Spinal cord (tissue), 10 donors: ENCODE data around the gene CTIF. TPM values are rescaled to one million over a fixed set of nuclear protein-coding genes. Genes with fewer than 3 reads are reported as not detected.
A peak's percentile ranks its signal among the peaks of the same experiment; 100 is the strongest.

Experiments used
- DNase-seq, 6 donors: peaks; one replicate each; pipeline versions ENCODE4 v3.0.0 to v3.0.0-alpha.2; 2013 to 2015; ENCODE audit warnings: low spot score in 6 of 6, low read depth in 4 of 6
- H3K27ac ChIP-seq: one replicate; pipeline ENCODE4 v1.5.1; 2013; ENCODE audit warnings: low read depth, low read length, control low read depth
- H3K27me3 ChIP-seq: one replicate; pipeline ENCODE4 v1.6.1; 2013; ENCODE audit warnings: low read length; ENCODE audit not compliant: control insufficient read depth, insufficient read depth
- H3K36me3 ChIP-seq: one replicate; pipeline ENCODE4 v1.6.1; 2013; ENCODE audit warnings: low read length; ENCODE audit not compliant: control insufficient read depth, insufficient read depth
- H3K4me1 ChIP-seq: one replicate; pipeline ENCODE4 v1.6.1; 2013; ENCODE audit warnings: low read length; ENCODE audit not compliant: control insufficient read depth, insufficient read depth
- H3K4me3 ChIP-seq: one replicate; pipeline ENCODE4 v1.5.1; 2013; ENCODE audit warnings: low read depth, low read length, control low read depth
- H3K9me3 ChIP-seq: one replicate; pipeline ENCODE4 v1.6.1; 2013; ENCODE audit warnings: low read length; ENCODE audit not compliant: control insufficient read depth, insufficient read depth
- WGBS: methylation state at CpG from one replicate; pipeline ENCODE4 v1.1.5; 2013; ENCODE audit warnings: missing lambda C conversion rate; ENCODE audit not compliant: insufficient coverage; 5-methylcytosine and 5-hydroxymethylcytosine counted together
- polyA plus RNA-seq, 2 donors: library from polyadenylated mRNA; unstranded; fragments of 120-200 nt; gene quantifications; one replicate each; pipeline ENCODE4 v1.2.1, GENCODE V29; 2013; ENCODE audit not compliant: insufficient read length in 2 of 2
- total RNA-seq, 2 donors: library from RNA; depleted of rRNA in 1 of 2; stranded (reverse); fragments of 120-200 nt in 1 of 2; fragments of >200 nt in 1 of 2; gene quantifications; one replicate each; pipeline versions ENCODE4 v1.2.3 to v1.2.4, GENCODE V29; 2013 to 2014
- donor health status: healthy.

The CTIF gene
- total and polyA plus RNA-seq, 4 donors: 32.5 to 106 (median 72.6) TPM

DNA sequence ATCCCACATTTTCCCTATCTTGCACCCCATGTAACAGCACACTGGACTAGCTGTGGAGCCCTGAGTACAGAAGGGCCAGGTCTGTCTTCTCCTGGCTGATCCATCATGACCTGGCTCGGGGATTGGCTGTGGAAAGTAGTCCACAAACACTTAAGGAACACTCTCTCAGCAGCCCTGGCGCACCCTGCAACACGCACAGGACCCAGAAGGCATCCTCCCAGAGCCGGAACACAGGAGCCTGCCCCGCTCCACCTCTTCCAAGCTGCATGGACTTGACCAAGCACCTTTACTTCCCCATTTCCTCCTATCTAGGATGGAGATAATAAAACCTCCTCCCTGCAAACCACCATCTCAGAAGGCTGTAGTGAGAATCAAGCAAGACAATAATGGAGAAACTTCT lies 151.7 kb downstream of the CTIF start:
- H3K9me3 ChIP-seq: no peaks in the 10 kb centered on the region
- no peaks in the 10 kb centered on the region for H3K27me3 ChIP-seq
- no peak overlapping the region for H3K4me3 ChIP-seq
- peaks cover 33% of the 10 kb centered on the region for H3K4me1 ChIP-seq
- DNase-seq: no peak
- H3K27ac ChIP-seq: no peak overlapping the region
- H3K36me3 ChIP-seq: peaks cover 22% of the 10 kb centered on the region
- WGBS: 90% methylated on average over 5 of the region's 5 CpGs

DNA sequence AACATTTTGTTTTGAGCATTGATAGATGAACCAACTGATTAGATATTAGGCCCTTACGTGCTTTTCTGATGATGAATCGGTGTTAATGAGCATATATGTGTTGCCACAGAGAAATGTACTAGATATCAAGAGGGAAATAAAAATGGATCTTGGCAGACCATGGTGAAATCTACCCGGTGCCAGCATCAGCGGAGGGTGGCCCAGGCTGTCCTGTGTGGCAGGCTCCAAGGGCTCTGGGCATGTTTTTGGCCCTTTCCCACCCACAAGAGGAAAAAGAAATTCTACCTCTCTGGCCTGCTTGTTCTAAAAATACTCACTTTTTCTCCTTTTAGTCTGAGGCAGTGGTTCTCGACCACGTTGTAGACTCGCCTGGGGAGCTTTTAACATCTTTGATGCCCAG lies 154.2 kb downstream of the CTIF start:
- DNase-seq: no peak

DNA sequence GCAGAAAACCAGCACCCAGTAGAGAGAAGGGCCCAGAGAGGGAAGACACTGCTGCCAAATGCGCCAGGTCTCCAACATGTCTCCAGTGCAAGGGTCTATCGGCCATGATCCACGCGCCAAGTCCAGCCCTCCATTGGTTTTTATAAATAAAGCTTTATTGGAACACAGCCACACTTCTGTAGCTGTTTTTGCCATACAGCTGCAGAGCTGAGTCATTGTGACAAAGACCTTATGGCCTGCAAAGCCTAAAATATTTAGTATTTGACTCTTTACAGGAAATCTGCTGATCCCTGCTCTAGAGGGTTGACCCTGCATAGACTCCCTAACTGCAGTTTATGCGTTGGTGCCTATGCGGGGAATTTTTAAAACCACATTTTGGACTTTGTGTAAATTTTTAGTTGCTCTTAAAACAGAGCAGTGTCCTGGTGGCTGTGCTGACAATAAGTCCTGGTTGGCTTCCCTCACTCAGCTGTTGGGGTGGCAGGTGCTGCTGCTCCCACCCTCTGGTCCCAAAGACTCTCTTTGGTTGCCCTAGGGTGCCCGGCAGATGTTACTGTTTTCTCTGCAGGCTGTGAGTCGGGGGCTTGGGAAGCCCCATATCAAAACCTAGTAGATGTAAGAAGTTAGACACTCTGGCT lies 154.9 kb downstream of the CTIF start:
- no peaks in the 10 kb centered on the region for H3K9me3 ChIP-seq
- H3K27ac ChIP-seq: no peak overlapping the region
- no peaks in the 10 kb centered on the region for H3K27me3 ChIP-seq
- peaks cover 20% of the 10 kb centered on the region for H3K36me3 ChIP-seq
- DNase-seq: no peak
- 95% methylated on average over 4 of the region's 8 CpGs for WGBS
- no peak overlapping the region for H3K4me3 ChIP-seq
- H3K4me1 ChIP-seq: peaks cover 20% of the 10 kb centered on the region

More for the DNA sequence above, 154.2 kb downstream of the CTIF start:
- Histone ChIP-seq H3K9me3 (no peaks in the 10 kb centered on the region), H3K27me3 (no peaks in the 10 kb centered on the region), H3K4me3 (no peak overlapping the region), H3K4me1 (peaks cover 24% of the 10 kb centered on the region), H3K36me3 (peaks cover 21% of the 10 kb centered on the region), H3K27ac (no peak overlapping the region)
- whole genome bisulfite sequencing: 98% methylated on average over 6 of the region's 7 CpGs

DNA sequence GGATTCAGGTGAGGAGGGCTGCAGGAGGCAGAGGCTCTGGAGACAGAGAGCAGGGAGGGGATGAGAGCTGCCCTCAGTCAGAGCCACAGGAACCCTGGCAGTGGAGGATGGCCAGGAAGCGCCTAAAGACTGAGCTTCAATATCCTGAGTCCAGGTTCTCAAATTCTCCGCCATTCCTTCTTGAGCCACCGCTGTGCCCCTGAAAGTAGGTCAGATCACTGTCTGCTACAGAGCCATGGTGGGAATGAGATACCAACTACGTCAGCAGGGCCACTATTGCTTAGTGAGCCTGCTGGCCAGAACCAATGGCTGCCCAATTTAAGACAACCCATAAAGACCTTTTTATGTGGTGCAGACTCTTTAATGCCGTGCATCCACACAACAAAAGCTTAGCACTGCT lies 155.5 kb downstream of the CTIF start:
- Histone ChIP-seq H3K9me3 (no peaks in the 10 kb centered on the region), H3K27ac (no peak overlapping the region), H3K36me3 (peaks cover 21% of the 10 kb centered on the region), H3K4me1 (peaks cover 15% of the 10 kb centered on the region), H3K4me3 (no peak overlapping the region), H3K27me3 (no peaks in the 10 kb centered on the region)
- DNase-seq: peak in 1 of 6 donors; percentile 44
- WGBS: 80% methylated on average over 4 of the region's 5 CpGs

DNA sequence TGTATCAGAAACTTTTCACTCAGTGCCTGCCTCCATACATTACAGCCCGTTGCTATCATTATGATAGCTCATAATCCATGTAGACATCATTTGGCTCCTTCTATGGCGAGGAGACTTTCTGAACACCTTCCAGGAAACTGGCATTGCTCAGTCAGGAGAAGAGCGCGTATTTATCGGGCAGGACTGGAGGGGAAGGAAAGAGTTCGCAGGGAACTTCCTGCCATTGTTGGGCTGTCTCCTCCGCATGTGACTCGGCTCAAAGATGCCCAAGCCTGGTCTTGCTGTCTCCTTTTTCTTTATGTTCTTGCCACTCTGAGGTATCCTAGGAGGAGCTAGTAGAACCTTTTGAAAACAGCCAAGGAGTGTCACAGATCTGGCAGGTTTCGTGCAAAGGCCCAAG lies 156.8 kb downstream of the CTIF start:
- Histone ChIP-seq H3K27ac (no peak overlapping the region), H3K4me1 (peaks cover 15% of the 10 kb centered on the region), H3K4me3 (no peak overlapping the region), H3K36me3 (peaks cover 13% of the 10 kb centered on the region), H3K27me3 (no peaks in the 10 kb centered on the region), H3K9me3 (no peaks in the 10 kb centered on the region)
- no peak for DNase-seq
- 91% methylated on average over 8 of the region's 9 CpGs for WGBS

DNA sequence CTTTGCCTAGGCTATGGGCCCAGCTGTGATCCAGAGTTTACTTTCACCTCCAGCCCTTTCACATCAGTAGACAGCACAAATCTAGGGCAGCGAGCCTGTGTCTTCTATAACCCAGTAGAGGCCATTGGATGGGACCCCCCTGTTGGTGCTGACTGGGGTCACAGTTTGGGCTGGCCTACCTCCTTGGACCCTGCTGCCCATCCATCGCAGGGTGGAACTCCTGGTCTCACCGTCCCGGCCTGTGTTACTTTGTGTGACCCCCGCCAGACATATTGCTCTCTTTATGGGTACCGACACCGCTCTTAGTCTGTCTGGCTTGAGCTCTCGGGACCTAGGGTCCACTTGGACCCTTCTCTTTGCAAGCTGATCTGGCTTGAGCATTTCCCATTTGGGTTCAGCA lies 157.4 kb downstream of the CTIF start:
- 98% methylated on average over 8 of the region's 8 CpGs for WGBS
- H3K27ac ChIP-seq: no peak overlapping the region

DNA sequence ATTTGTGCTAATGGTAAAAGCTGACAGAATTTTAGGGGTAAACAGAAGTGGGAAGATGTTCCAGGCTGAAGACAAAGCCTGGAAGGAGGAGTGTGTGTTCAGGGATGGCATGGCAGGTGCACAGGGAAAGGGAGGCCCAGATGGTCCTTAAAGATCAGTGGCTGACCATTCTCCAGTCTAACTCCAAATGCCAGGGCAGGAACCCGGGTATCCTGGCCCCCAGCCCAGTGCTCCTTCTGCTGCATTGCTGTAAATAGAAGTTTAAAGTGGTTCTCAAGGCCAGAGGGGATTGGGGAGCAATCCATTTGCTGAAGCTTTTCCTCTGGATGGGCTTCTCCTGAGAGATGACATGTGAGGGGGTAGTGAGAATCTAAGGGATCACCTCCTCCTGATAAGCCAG lies 158.6 kb downstream of the CTIF start:
- no peaks in the 10 kb centered on the region for H3K27me3 ChIP-seq
- no CpG with 5 or more reads among the region's 1 CpG for WGBS
- H3K27ac ChIP-seq: no peak overlapping the region
- no peak overlapping the region for H3K4me3 ChIP-seq
- H3K36me3 ChIP-seq: peaks cover 12% of the 10 kb centered on the region
- DNase-seq: no peak
- no peaks in the 10 kb centered on the region for H3K9me3 ChIP-seq
- peaks cover 15% of the 10 kb centered on the region for H3K4me1 ChIP-seq

More for the DNA sequence above, 157.4 kb downstream of the CTIF start:
- H3K4me3 ChIP-seq: no peak overlapping the region
- H3K36me3 ChIP-seq: peaks cover 9% of the 10 kb centered on the region
- peaks cover 15% of the 10 kb centered on the region for H3K4me1 ChIP-seq
- no peak for DNase-seq
- H3K9me3 ChIP-seq: no peaks in the 10 kb centered on the region
- H3K27me3 ChIP-seq: no peaks in the 10 kb centered on the region

DNA sequence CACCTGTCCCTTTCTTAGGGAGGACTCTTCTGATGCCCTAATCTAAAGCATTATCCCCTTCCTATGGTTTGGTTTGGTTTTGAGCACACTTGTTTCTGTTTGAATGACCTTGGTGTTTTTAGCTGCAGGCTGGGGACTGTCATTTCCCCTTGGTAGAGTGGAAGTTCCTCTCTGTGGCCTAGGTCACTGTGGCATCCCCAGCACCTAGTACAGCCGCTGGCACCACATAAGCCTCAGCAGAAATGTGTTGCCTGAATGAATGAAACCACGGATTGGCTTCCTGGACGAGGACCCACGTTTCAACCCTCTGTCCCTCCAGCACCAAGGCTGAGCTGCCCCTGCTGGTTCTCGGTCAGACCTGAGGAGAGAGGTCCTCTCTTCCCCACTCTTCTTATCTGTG lies 159.9 kb downstream of the CTIF start:
- H3K36me3 ChIP-seq: peaks cover 12% of the 10 kb centered on the region
- no peaks in the 10 kb centered on the region for H3K27me3 ChIP-seq
- no peaks in the 10 kb centered on the region for H3K9me3 ChIP-seq
- H3K4me3 ChIP-seq: no peak overlapping the region
- no peak overlapping the region for H3K27ac ChIP-seq
- WGBS: 93% methylated on average over 5 of the region's 5 CpGs
- DNase-seq: no peak
- peaks cover 15% of the 10 kb centered on the region for H3K4me1 ChIP-seq

DNA sequence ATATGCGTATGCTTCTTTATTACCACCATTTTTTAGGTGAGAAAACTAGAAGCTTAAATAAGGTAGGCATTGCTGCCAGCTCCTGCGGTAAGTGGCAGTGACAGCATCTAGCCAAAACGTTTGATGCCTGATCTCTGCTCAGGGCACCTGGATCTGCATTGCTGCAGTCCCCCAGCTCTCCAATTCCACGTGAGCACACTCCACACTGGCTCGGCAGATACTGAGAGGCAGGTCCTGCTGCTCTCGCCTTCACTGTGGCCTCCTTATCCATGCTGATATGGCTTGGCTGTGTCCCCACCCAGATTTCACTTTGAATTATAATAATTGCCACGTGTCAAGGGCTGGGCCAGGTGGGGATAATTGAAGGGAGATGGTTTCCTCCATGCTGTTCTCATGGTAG lies 160.9 kb downstream of the CTIF start:
- no peaks in the 10 kb centered on the region for H3K9me3 ChIP-seq
- H3K36me3 ChIP-seq: peaks cover 12% of the 10 kb centered on the region
- WGBS: 80% methylated on average over 5 of the region's 7 CpGs
- H3K4me3 ChIP-seq: no peak overlapping the region
- peaks cover 8% of the 10 kb centered on the region for H3K4me1 ChIP-seq
- H3K27me3 ChIP-seq: no peaks in the 10 kb centered on the region
- no peak overlapping the region for H3K27ac ChIP-seq
- DNase-seq: peak in 1 of 6 donors; percentile 5

DNA sequence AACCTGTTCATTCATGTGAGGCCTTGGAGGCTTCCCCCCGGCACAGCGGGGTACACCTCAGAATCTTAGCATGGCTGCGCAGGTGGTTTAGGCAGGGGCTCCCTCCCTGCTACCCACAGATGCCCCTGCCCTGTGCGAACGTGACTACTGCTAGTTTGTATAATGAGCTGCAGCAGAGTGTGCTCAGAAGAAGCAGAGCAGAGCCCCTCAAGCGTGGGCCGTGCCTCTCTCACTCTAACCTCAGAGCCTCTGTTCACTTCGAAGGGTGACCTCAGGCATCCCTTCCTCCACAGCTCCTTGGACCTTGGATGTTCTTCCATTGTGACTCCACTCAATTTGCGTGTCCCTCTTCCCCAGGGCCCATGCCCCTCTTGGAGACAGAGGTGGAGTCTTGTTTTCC lies 161.6 kb downstream of the CTIF start:
- Histone ChIP-seq H3K27ac (no peak overlapping the region), H3K4me1 (peaks cover 8% of the 10 kb centered on the region), H3K9me3 (no peaks in the 10 kb centered on the region), H3K27me3 (no peaks in the 10 kb centered on the region), H3K4me3 (no peak overlapping the region), H3K36me3 (peaks cover 18% of the 10 kb centered on the region)
- no peak for DNase-seq
- WGBS: 92% methylated on average over 6 of the region's 9 CpGs
